Measurements from ENCODE around the gene C1QTNF12.
A peak's percentile ranks its signal among the peaks of the same experiment; 100 is the strongest.

C1QTNF12 gene

GRCh38 chr1:1239614-1240347 is 6.7 kb downstream of the C1QTNF12 start:
- no peak for DNase-seq

DNA sequence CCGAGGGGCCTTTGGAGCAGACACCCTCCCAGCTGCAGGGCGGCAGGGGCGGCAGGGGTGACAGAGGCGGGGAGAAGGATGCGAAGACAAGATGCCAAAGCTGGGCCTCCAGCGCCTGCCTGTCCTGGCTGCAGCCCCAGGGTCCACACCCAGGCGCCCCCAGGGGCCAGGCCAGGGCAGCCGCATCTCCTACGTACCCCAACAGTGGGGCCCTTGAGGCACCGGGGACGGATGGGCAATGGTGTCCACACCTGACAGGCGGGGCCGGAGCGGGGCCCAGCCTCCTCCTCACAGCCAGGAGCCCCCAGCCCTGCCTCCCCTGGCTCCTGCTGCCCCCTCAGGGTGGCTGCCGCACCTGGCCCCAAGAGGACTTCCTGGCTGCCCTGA is 7.3 kb downstream of the C1QTNF12 start:
- no peak for DNase-seq

GRCh38 chr1:1238702-1239178 is 7.8 kb downstream of the C1QTNF12 start:
- DNase-seq = no peak

GRCh38 chr1:1237874-1238701 is 8.4 kb downstream of the C1QTNF12 start:
- no peak for DNase-seq

DNA sequence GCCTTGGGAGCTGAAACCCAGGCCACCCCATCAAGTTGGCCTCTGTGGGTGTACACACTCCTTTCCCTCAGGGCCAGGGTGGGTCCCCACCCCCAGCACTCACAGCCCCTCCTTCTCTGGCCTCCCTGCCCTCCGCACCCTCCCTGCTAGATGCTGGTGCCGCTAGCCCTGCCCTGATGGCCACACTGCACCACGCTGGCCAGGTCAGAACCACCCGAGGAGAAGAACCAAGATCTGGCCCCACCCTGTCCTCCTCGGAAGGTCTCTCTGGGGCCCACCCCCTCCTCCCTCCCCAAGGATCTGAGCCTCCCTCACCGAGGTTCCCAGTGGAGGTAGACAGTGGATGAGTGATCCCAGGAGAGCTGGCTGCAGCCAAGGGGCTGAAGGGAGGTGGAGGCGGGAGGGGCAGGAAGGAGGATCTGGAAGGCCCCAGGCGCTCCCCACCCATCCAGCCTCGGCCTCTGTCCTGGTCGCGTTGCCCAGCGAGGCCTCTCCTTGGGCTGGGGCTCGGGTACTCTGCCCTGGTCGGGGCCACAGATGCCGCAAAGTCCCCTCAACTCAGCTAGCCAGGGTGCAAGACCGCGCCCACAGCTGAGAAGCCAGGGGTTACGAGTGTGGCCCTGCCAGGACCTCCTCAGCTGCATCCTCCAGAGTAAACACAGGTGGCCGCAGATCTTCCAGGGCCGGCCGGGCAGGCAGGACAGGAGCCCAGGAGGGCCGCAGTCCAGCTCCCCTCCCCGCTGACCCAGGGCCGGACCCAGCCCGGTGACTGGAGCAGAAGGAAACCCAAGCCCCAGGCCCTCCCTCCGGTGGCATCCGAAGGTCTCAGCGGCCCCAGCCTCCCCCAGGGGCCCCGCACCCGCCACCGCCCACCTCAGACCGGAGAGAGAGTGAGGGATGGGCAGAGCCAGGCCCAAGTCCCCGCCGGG is 9.3 kb downstream of the C1QTNF12 start:
- no peak for DNase-seq

DNA sequence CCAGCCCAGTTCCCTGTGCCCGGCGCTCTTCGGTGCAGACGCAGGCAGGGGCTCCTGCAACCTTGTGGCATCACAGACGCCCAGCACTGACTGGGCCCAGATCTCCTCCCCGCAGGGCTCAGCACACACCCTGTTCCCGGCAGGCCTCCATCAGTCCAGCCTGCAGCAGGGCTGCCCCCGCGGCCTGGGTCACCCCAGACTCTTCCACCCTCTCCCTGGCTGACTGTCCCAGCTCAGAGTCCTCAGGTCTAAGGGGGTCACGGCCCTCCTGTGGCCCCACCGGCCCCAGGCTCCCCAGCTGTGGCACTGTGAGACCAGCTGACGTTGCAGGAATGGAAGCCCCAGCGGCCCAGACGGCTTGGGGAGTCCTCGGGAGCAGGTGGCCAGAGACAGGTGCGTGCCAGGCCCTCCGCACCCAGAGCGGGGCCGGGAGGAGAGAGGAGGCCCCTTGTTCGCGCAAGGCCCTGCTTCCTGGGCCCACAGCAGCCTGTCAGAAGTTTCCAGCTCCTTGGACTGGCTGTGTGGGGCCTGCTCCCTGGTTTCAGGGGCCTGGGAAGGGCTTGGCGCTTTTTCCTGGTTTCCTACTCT is 10.3 kb downstream of the C1QTNF12 start:
- DNase-seq = no peak

- DNase-seq = no peak
These were observed 11.3 kb downstream of the C1QTNF12 start for GRCh38 chr1:1235016-1235744.

- no peak for DNase-seq
These were observed 12.2 kb downstream of the C1QTNF12 start for GRCh38 chr1:1234180-1234808.

GRCh38 chr1:1233567-1233892 is 13.0 kb downstream of the C1QTNF12 start:
- no peak for DNase-seq

GRCh38 chr1:1232796-1233566 is 13.5 kb downstream of the C1QTNF12 start:
- DNase-seq = no peak

- peak; percentile 57 for DNase-seq
These were observed 14.2 kb downstream of the C1QTNF12 start, which contains the start of gene B3GALT6 for GRCh38 chr1:1232208-1232795. B3GALT6 (plus strand) TSS chr1:1232237; CDS start chr1:1232279, 42 bp downstream.

DNA sequence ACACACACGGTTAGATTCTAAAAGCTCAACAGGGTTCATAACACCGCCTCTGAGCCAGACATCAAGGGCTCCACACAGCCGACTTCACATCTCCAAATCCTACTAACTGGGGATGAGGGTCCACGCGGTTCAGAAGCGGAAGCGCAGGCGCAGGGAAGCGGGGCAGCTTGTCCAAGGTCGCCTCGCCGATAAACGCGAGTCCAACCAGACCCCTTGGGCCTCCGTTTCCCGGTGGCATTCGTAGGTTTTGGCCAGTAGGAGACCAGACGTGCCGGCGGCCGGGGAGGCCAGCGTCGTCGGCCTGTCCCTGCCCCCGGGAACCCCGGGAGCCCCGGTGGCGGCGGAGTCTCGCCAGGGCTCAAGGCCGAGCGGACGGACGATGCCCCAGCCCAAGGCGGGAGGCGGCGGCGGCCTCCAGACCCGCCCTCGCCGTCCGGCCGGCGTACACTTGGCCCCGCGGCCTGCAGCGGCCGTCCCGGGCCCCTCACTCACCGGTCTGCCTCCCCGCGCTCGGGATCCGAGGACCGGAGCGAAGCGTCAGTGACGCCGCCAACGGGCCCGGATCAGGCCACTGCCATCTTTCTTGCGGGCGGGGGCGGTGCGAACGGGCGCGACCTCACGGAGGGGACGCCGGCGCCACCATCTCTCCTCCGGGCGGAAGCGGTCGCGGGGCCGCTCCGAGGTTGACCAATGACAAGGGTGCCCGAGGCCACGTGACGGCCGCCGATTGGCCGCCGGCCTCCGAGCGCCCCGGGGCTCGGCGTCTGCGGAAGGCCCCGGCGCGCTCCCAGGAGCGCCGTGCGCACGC is 14.9 kb downstream of the C1QTNF12 start, which contains the start of gene SDF4:
Gene SDF4 (minus strand): TSS at position 602 of the 808 bp plus-strand sequence. CDS start 3,229 bp downstream, outside the sequence.
- peak; percentile 93 for DNase-seq

GRCh38 chr1:1230656-1231399 is 15.7 kb downstream of the C1QTNF12 start:
- DNase-seq = no peak

DNA sequence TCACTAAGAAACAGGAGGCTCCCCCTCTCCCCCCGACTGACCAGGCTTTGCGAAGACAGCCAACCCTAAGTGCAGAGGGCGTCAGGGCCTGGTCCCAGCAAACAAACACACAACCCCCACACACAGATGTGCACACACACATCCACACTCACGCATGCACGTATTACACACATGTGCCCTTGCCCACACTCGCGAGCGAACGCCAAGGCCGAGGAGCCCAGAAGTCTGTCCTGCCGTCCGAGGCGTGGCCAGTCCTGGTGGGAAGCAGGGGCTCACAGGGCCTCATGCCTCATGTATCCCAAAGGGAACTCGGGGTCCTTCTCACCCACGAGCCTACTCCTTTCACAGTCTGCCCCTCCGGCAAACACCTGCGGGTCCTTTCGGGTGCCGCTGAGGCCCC is 16.8 kb downstream of the C1QTNF12 start:
- DNase-seq = no peak

- DNase-seq = no peak
These were observed 17.8 kb downstream of the C1QTNF12 start for GRCh38 chr1:1228596-1229321.

GRCh38 chr1:1228187-1228586 is 18.3 kb downstream of the C1QTNF12 start:
- DNase-seq = no peak

DNA sequence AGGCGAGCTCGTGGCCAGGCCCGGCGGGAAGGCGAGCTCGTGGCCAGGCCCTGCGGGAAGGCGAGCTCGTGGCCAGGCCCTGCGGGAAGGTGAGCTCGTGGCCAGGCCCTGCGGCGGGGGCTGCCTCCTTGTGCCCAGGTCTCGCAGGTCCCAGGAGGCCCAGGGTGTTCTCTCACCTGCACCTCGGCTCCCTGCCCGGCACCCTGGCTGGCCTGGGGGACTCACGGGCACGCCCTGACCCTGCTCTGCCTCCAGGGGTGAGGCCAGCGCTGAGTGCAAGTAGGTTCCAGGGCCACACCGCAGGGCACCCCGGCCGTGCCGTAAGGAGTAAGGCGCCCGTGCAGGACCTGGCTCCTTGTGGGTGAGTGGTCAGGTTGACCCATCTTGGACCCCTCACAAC is 19.1 kb downstream of the C1QTNF12 start:
- DNase-seq = no peak
